IMR-90 (cell line): Measurements from ENCODE around the gene RSU1. TPM values are rescaled to one million over a fixed set of nuclear protein-coding genes. Genes with fewer than 3 reads are reported as not detected.

Source experiments
- ATAC-seq: fragments of 200-7000 bp; cut with Tn5 transposase; 2 replicates; pipeline ENCODE4 v1.9.1; 2020; ENCODE audit warnings: low read depth, mild to moderate bottlenecking, moderate library complexity
- BruUV-seq: library from RNA; stranded (reverse); fragments of 400-500 nt; replicated peaks from 2 replicates; lab custom pipeline; 2021; lab: Mats Ljungman, UMichigan
- CTCF ChIA-PET: fragments of 300-600 bp; formaldehyde crosslinking; extraction: SDS; loops from one replicate; lab custom pipeline; 2021; ENCODE audit warnings: antibody characterized with exemption; lab: Yijun Ruan, JAX
- POLR2A ChIA-PET: fragments of 300-600 bp; sonication (Branson Sonifier 250); formaldehyde crosslinking; loops from one replicate; lab custom pipeline; 2022; ENCODE audit warnings: antibody characterized with exemption; ENCODE audit not compliant: unreplicated experiment; lab: Charles Lee
- DNase-seq: peaks from one replicate; pipeline ENCODE4 v3.0.0; 2013
- H2AFZ ChIP-seq: replicated peaks from 2 replicates; pipeline ENCODE3; 2013; ENCODE audit warnings: low read length, mild to moderate bottlenecking; ENCODE audit not compliant: poor library complexity
- H2AK5ac ChIP-seq: 2 replicates; pipeline ENCODE4 v1.6.1; 2013; ENCODE audit warnings: low read depth, low read length, inconsistent platforms
- H2AK9ac ChIP-seq: replicated peaks from 2 replicates; pipeline ENCODE3; 2013; ENCODE audit warnings: mild to moderate bottlenecking, low read depth, low read length, moderate library complexity; ENCODE audit not compliant: poor library complexity
- H2BK120ac ChIP-seq: 2 replicates; pipeline ENCODE4 v1.6.1; 2013; ENCODE audit warnings: low read depth, low read length, inconsistent platforms
- H2BK15ac ChIP-seq: 3 replicates; pipeline ENCODE4 v1.6.1; 2013; ENCODE audit warnings: low read depth, low read length, inconsistent platforms
- H2BK20ac ChIP-seq: 2 replicates; pipeline ENCODE4 v1.6.1; 2013; ENCODE audit warnings: low read depth, mild to moderate bottlenecking, inconsistent platforms, low read length, moderate library complexity
- H2BK5ac ChIP-seq: 2 replicates; pipeline ENCODE4 v1.6.1; 2013; ENCODE audit warnings: mild to moderate bottlenecking, low read depth, low read length, inconsistent platforms; ENCODE audit not compliant: poor library complexity, severe bottlenecking
- H3K14ac ChIP-seq: replicated peaks from 2 replicates; pipeline ENCODE4 v1.6.1; 2013; ENCODE audit warnings: low read depth, low read length, inconsistent platforms
- H3K18ac ChIP-seq: 2 replicates; pipeline ENCODE4 v1.6.1; 2013; ENCODE audit warnings: low read depth, low read length, control low read depth
- H3K23ac ChIP-seq: 2 replicates; pipeline ENCODE4 v1.6.1; 2013; ENCODE audit warnings: low read depth, low read length, inconsistent platforms
- H3K27ac ChIP-seq: 2 replicates; pipeline ENCODE4 v1.5.1; 2013; ENCODE audit warnings: mild to moderate bottlenecking, control low read depth, low read length; ENCODE audit not compliant: insufficient read depth
- H3K27me3 ChIP-seq: 2 replicates; pipeline ENCODE4 v1.6.1; 2013; ENCODE audit warnings: low read length; ENCODE audit not compliant: control insufficient read depth, insufficient read depth
- H3K36me3 ChIP-seq: 2 replicates; pipeline ENCODE4 v1.6.1; 2013; ENCODE audit warnings: low read length, mixed read lengths; ENCODE audit not compliant: control insufficient read depth, insufficient read depth
- H3K4ac ChIP-seq: 2 replicates; pipeline ENCODE4 v1.6.1; 2013; ENCODE audit warnings: low read depth, low read length, inconsistent platforms
- H3K4me1 ChIP-seq: 2 replicates; pipeline ENCODE4 v1.6.1; 2013; ENCODE audit warnings: low read length, mixed read lengths; ENCODE audit not compliant: control insufficient read depth, insufficient read depth
- H3K4me2 ChIP-seq: 2 replicates; pipeline ENCODE4 v1.6.1; 2013; ENCODE audit warnings: low read depth, mild to moderate bottlenecking, control low read depth, low read length, moderate library complexity
- H3K4me3 ChIP-seq: 2 replicates; pipeline ENCODE4 v1.5.1; 2013; ENCODE audit warnings: low read depth, mild to moderate bottlenecking, control low read depth, low read length, moderate library complexity; ENCODE audit not compliant: insufficient read depth
- H3K56ac ChIP-seq: 2 replicates; pipeline ENCODE4 v1.6.1; 2013; ENCODE audit warnings: low read length, inconsistent platforms; ENCODE audit not compliant: insufficient read depth; ENCODE audit errors: extremely low read depth
- H3K79me1 ChIP-seq, 2 experiments: 2 replicates each; pipeline ENCODE4 v1.6.1; 2013; ENCODE audit warnings: low read length in 2 of 2, inconsistent platforms in 1 of 2, low read depth in 1 of 2
- H3K9ac ChIP-seq: 2 replicates; pipeline ENCODE4 v1.6.1; 2013; ENCODE audit warnings: low read depth, low read length, control low read depth
- H3K9me1 ChIP-seq: 2 replicates; pipeline ENCODE4 v1.6.1; 2013; ENCODE audit warnings: low read length, inconsistent platforms; ENCODE audit not compliant: insufficient read depth
- H3K9me3 ChIP-seq: 2 replicates; pipeline ENCODE4 v1.6.1; 2013; ENCODE audit warnings: low read length; ENCODE audit not compliant: control insufficient read depth, insufficient read depth
- H4K20me1 ChIP-seq: 2 replicates; pipeline ENCODE4 v1.6.1; 2013; ENCODE audit warnings: low read length, inconsistent platforms; ENCODE audit not compliant: insufficient read depth
- H4K5ac ChIP-seq: 2 replicates; pipeline ENCODE4 v1.6.1; 2013; ENCODE audit warnings: mild to moderate bottlenecking, low read depth, low read length, control low read depth
- H4K8ac ChIP-seq, 2 experiments: 2 replicates each; pipeline ENCODE4 v1.6.1; 2013; ENCODE audit warnings: low read depth in 2 of 2, low read length in 2 of 2, control low read depth in 1 of 2, inconsistent platforms in 1 of 2
- H4K91ac ChIP-seq: 2 replicates; pipeline ENCODE4 v1.6.1; 2013; ENCODE audit warnings: low read depth, low read length, inconsistent platforms; ENCODE audit not compliant: insufficient read depth
- CTCF ChIP-seq: conservative IDR thresholded peaks from 2 replicates; pipeline ENCODE4 v1.5.1; 2012; ENCODE audit warnings: mild to moderate bottlenecking, low read depth, low read length, improper control_type of control experiment
- ELK1 ChIP-seq: fragments of 150-350 bp; IDR thresholded peaks from 2 replicates; pipeline ENCODE4 v1.6.1; 2016; ENCODE audit warnings: low read depth, mild to moderate bottlenecking, low read length, moderate library complexity, borderline replicate concordance
- FOS ChIP-seq: fragments of 150-350 bp; IDR thresholded peaks from 2 replicates; pipeline ENCODE4 v1.6.1; 2016; ENCODE audit warnings: low read depth, low read length
- RAD21 ChIP-seq: IDR thresholded peaks from 2 replicates; pipeline ENCODE4 v1.6.1; 2012; ENCODE audit warnings: low read length, improper control_type of control experiment
- SMC3 ChIP-seq: fragments of 150-350 bp; IDR thresholded peaks from 2 replicates; pipeline ENCODE4 v1.6.1; 2016; ENCODE audit warnings: low read depth, mild to moderate bottlenecking, antibody characterized with exemption, low read length, moderate library complexity
- USF2 ChIP-seq: fragments of 150-350 bp; IDR thresholded peaks from 2 replicates; pipeline ENCODE4 v1.6.1; 2017; ENCODE audit warnings: mild to moderate bottlenecking, antibody characterized with exemption, low read length, low read depth
- WGBS, 2 experiments: methylation state at CpG; one replicate each; pipeline versions ENCODE4 v1.1.5 to v1.1.7; 2013; ENCODE audit warnings: missing lambda C conversion rate in 2 of 2; ENCODE audit not compliant: insufficient read length in 1 of 2; ENCODE audit errors: extremely low coverage in 2 of 2; 5-methylcytosine and 5-hydroxymethylcytosine counted together
- dilution Hi-C: fragments of 300-500 bp; cut with HindIII; formaldehyde crosslinking; loops from one replicate; pipeline ENCODE4 v1.14.3; 2018; ENCODE audit warnings: low sequenced_read_pairs; ENCODE audit not compliant: unreplicated experiment
- in situ Hi-C: fragments of 300-500 bp; cut with MboI; formaldehyde crosslinking; loops from 3 replicates; pipeline ENCODE4 v1.14.3; 2019; ENCODE audit warnings: low sequenced_read_pairs, inconsistent platforms, mixed read lengths
- intact Hi-C: fragments of 100-400 bp; cut with micrococcal nuclease; formaldehyde crosslinking; loops from 2 replicates; pipeline ENCODE4 v1.10.0; 2022
- polyA plus RNA-seq, 3 experiments: library from polyadenylated mRNA; depleted of rRNA; stranded (reverse); fragments of >200 nt; gene quantifications; 2 replicates each; pipeline ENCODE4 v1.2.3, GENCODE V29; 2012; ENCODE audit warnings: low replicate concordance in 1 of 3
- total RNA-seq: library from RNA; depleted of rRNA; stranded (reverse); fragments of >200 nt; gene quantifications from 2 replicates; pipeline ENCODE4 v1.2.3, GENCODE V29; 2012

Gene RSU1
- total and polyA plus RNA-seq, 2 of the 4 experiments (the other 2 are of a cell fraction), result 134 to 148 TPM

- Histone ChIP-seq H2BK5ac (no peak overlapping the region), H3K4me1 (no peaks in the 10 kb centered on the region), H2BK15ac (no peak overlapping the region), H3K4me2 (no peak overlapping the region), H3K9ac (no peak overlapping the region), H4K20me1 (no peaks in the 10 kb centered on the region; the same call in 1 of the 2 replicates), H2BK20ac (no peak overlapping the region), H4K5ac (no peak overlapping the region), H3K9me1 (no peaks in the 10 kb centered on the region; the same call in 1 of the 2 replicates), H3K14ac (no peak overlapping the region), H2AK9ac (no peak overlapping the region), H2BK120ac (no peak overlapping the region), H4K91ac (no peak overlapping the region), H3K56ac (no peak overlapping the region), H2AFZ (no peak overlapping the region), H3K36me3 (0 out of 2 replicates have a peak, but pooled peaks cover 2% of the 10 kb centered on the region), H2AK5ac (no peak overlapping the region), H3K79me1 (peaks cover 3 to 7% of the 10 kb centered on the region in 2 experiments; a peak in 3 of 4 replicates), H3K18ac (no peak overlapping the region), H3K27ac (no peak overlapping the region), H3K4me3 (no peak overlapping the region), H3K23ac (no peak overlapping the region), H4K8ac (no peak overlapping the region), H3K4ac (no peak overlapping the region), H3K9me3 (peaks cover 6% of the 10 kb centered on the region), H3K27me3 (no peaks in the 10 kb centered on the region)
- BruUV-seq, result no TSS peak
- CTCF ChIA-PET, result no interaction called here
- POLR2A ChIA-PET, result no interaction called here
- TF ChIP-seq USF2 (no peak), FOS (no peak), RAD21 (no peak), ELK1 (no peak), SMC3 (no peak), CTCF (no peak)
- no peak for DNase-seq
- intact Hi-C loops (no loop called here), dilution Hi-C loops (no loop called here), in situ Hi-C loops (no loop called here)
- no peak for ATAC-seq
- WGBS, 2 experiments, result no CpG with 5 or more reads among the region's 3 CpGs
Measured at GRCh38 chr10:16713290-16713689, 103.9 kb downstream of the RSU1 start.
